Measurements from ENCODE around the gene RNF167.
A peak's percentile ranks its signal among the peaks of the same experiment; 100 is the strongest.

- no peak for TF ChIP-seq CTCF (IDR thresholded peaks at IDR 0.05)
- peak; percentile 90 to 94 for TF ChIP-seq POLR2A (IDR thresholded peaks at IDR 0.05)
- TF ChIP-seq POLR2AphosphoS5 (IDR thresholded peaks at IDR 0.05) = peak; percentile 71
Measured at GRCh38 chr17:4948166-4948930, 8.3 kb downstream of the RNF167 start, which contains the start of gene PFN1.

Measured in gastroesophageal sphincter (tissue), 3 donors.